GM18520 (cell line): ENCODE data around the gene ZNF35.
"Not testable (repeated sequence)": the region's sequence is repeated elsewhere in the genome, so short reads cannot be mapped to it uniquely, and the experiment has no call there.

ENCODE experiments used
- ATAC-seq: cut with Tn5 transposase; IDR thresholded peaks from one replicate; pipeline ENCODE4 v1.9.1; 2021; ENCODE audit not compliant: unreplicated experiment

ZNF35 gene

DNA sequence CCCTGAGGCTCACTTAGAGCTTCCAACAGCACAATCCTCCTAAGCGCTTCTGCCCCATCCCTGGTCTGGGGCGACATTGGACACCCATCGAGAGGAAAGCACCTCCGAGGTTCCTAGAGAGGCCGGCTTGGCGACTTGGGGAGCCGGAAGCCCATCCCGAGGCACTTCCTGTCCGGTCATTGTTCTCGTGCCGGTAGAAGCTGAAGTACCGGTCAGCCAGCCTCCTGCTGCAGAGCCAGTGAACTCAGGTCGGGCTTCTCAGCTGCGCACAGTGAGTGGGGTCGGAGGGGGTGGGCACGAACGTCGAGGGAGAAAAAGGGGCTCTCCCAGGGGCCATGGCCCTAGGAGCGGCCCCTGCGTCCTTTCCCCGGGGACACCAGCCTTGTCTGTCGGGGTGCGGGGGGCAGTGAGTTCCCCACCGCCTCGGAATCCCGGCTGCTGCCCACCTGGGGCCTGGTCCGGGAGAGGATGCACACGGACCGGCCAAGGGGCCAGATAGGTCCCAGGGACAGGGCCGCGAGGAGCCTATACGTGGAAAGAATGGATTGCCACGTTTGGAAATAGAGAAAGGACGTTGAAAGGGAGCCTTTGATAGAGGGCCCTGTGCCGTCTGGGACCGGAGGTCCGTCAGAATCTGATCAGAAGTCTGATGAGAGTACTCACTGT lies at the start of gene ZNF35:
ZNF35 (plus strand) TSS at position 169 of the 666 bp plus-strand sequence. CDS start 2,336 bp downstream, outside the sequence.
- ATAC-seq, result peak; percentile 84

DNA sequence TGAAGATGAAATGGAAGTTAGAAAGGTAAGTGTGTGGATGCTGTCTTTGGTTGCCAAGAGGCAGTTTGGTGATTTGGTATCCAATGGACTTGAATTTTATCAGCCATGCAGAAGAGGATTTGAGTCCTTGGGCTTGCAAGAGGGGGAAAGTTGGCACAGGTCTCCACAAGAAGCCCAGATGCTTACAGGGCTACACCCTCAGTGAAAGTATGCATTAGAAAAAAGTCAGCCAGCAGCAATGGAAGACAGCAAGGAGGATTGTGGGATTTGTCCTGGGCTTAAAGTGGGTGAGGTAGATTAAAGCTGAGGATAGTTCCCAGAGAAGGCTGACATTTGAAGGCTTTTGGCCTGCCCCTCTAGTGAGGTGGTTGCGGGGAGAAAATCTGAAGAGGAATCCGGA lies 46.8 kb upstream of the ZNF35 start:
- no peak for ATAC-seq

DNA sequence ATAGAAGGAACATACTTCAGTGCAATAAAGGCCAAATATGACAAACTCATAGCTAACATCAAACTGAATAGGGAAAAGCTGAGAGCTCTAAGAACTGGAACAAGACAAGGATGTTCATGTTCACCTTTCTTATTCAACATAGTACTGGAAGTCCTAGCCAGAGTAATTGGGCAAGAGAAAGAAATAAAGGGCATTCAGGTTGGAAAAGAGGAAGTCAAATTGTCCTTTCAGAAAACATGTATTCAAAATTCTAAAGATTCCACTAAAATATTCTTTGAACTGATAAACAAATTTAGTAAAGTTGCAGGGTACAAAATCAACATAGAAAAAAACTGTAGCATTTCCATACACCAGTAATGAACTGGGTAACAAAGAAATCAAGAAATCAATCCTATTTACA lies 35.9 kb upstream of the ZNF35 start:
- no peak for ATAC-seq

DNA sequence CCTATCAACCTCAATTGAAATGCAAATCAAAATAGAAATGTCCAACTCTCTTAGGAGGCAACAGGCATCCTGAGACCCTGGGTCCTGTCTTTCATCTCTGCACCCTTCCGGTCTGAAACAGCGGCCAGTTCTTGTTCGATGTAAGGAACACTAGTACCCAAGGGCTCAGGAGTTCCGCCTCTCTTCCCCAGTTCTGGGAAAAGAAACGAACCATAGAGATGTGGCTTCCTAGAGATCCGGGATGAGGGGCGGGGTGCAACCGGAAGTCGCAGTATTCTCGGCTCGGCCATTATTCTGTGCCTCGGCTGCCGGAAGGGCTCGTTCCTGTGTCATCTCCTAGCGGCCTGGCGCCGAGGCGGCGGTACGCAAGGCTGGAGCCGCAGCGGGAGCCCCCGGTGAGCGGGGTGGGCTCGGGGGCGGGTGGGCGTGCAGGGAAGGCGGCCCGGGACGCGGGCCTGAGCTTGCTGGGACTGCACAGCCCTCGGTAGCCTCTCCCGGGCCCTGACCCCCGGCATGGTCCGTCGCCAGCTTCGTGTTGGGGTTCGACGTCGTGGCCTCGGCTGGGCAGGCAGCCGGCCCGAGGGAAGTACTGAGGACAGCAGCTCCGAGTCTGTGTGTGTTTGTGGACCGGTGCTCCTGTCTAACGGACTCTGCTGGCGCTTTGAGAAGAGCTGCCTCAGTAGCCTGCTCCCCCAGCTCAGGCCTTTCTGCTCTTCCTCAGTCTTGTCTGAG lies 23.6 kb upstream of the ZNF35 start, which contains the start of gene ZNF197:
ZNF197 (plus strand) TSS at position 288 of the 732 bp plus-strand sequence. CDS start 4,119 bp downstream, outside the sequence.
- peak; percentile 78 for ATAC-seq

DNA sequence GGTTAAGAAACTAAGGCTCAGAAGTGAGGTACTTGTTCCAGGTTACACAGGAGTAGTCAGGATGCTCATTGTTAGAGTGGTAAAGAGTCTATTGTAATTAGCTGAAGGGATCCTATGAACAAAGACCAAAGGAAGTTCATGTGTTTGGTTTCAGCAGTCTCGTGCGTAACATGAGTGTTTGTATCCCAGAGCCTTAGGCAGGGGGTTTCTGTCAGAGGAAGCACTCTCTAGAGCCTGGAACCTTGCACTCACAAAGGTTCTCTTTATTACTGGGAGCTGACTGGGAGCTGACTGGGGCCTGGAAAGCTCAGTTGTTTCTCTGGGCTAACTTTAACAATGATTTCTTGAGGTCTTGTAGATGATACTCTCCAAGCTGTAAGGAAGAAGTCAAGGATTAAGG lies 19.8 kb upstream of the ZNF35 start:
- ATAC-seq, result no peak

DNA sequence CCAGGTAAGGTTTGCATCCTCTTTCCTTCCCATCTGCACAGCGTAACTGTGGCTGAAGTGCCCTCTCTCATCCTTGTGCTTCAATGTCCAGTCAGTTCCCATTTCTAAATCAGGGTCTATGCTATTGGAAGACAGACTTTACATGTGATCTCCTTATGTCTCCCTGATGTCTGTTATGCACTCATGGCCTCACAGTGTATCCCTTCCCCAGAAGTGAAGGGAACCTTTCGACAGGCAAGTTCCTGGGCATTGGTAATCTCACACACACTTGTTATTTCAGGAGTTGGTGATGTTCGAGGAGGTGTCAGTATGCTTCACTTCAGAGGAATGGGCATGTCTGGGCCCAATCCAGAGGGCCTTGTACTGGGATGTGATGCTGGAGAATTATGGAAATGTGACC lies 16.3 kb upstream of the ZNF35 start:
- no peak for ATAC-seq

DNA sequence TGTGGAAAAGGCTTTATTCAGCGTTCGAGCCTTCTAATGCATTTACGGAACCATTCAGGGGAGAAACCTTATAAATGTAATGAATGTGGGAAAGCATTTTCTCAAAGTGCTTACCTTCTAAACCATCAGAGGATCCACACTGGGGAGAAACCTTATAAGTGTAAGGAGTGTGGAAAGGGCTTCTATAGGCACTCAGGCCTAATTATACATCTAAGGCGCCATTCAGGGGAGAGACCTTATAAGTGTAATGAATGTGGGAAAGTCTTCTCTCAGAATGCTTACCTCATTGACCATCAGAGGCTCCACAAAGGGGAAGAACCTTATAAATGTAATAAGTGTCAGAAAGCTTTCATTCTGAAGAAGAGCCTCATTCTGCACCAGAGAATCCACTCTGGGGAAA lies 6.2 kb upstream of the ZNF35 start:
- no peak for ATAC-seq

DNA sequence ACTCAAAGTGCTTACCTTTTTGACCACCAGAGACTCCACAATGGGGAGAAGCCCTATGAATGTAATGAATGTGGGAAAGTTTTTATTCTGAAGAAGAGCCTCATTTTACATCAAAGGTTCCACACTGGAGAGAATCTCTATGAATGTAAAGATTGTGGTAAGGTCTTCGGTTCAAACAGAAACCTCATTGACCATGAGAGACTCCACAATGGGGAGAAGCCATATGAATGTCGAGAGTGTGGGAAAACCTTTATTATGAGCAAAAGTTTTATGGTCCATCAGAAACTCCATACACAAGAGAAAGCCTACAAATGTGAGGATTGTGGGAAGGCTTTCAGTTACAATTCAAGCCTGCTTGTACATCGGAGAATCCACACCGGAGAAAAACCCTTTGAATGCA lies 5.5 kb upstream of the ZNF35 start:
- no peak for ATAC-seq

DNA sequence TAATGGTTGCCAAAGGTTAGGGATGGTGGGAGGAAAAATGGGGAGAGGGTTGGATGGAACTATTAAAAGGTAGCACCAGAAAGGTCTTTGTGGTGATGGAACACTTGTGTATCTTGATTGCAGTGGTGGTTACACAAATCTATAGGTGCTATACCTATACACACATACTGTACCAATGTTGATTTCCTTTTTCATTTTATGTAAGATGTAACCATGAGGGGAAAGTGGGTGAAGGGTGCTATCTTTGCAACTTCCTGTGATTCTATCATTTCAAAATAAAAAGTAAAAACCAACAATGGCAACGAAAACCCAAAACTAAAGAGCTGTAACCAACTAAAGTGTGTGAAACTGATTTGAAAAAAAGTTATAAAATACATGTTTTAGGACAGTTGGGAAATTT lies 761 bp upstream of the ZNF35 start:
- ATAC-seq, result no peak

DNA sequence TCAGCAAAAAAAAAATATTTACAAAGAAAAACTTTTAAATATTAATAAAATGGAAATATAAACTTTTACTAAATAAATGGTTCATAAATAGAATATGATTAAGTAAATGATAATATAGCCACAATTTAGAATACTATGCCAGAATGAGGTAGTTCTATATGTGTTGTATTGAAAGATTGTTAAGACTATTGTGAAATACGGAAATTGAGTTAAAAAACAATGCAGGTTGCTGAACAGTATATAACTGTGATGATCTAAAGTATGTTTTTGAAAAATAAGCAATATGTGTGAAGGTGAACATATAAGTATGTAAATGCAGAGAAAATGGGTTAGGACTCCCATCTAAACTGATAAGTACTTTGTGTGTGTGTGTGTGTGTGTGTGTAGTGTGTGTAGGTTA lies 1.2 kb downstream of the ZNF35 start:
- ATAC-seq, result no peak

DNA sequence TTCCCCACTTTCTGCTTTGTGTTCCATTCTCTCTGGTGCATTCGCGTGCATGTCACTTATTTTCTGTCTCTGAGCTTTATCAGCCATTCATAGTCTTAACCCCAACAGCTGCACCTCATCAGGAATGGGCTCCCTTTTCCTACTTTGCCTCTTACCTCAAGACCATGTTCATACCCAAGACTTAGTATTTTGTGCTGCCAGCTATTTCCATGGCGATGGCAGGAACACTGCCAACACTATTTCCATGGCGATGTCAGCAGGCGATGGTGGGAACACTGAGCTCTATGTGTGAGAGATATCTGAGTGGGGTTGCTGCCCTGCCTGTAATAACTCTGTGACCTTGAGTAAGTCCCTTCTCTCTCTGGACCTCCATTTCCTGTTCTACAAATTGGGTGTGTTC lies 5.5 kb downstream of the ZNF35 start:
- ATAC-seq, result no peak

DNA sequence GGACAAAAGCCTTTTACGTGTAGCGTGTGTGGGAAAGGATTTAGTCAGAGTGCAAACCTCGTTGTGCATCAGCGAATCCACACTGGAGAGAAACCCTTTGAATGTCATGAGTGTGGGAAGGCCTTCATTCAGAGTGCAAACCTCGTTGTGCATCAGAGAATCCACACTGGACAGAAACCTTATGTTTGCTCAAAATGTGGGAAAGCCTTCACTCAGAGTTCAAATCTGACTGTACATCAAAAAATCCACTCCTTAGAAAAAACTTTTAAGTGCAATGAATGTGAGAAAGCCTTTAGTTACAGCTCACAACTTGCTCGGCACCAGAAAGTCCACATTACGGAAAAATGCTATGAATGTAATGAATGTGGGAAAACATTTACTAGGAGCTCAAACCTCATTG lies 10.5 kb downstream of the ZNF35 start:
- ATAC-seq, result no peak

DNA sequence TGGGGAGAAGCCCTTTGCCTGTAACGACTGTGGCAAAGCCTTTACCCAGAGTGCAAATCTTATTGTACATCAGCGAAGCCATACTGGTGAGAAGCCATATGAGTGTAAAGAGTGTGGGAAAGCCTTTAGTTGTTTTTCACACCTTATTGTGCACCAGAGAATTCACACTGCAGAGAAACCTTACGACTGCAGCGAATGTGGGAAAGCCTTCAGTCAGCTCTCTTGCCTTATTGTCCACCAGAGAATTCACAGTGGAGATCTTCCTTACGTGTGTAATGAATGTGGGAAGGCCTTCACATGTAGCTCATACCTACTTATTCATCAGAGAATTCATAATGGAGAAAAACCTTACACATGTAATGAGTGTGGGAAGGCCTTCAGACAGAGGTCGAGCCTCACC lies 10.9 kb downstream of the ZNF35 start:
- no peak for ATAC-seq

DNA sequence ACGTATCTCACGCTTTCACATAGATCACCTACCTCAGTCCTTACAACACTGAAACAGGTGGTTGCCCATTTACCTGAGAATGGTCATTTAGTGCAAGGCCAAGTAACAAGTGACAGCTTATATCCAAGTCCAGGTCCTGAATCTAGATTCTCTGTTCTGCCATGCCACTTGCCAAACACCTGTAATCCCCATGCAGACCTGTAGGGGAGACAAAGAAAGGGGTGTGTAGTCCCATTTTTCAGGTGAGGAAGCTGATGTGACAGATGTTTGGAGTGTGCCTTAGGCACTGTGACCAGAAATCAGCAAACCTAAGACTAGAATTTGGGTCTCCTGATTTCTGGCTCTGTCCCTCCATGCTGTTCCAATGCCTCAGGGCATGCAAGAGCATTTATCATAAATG lies 12.7 kb downstream of the ZNF35 start:
- no peak for ATAC-seq

DNA sequence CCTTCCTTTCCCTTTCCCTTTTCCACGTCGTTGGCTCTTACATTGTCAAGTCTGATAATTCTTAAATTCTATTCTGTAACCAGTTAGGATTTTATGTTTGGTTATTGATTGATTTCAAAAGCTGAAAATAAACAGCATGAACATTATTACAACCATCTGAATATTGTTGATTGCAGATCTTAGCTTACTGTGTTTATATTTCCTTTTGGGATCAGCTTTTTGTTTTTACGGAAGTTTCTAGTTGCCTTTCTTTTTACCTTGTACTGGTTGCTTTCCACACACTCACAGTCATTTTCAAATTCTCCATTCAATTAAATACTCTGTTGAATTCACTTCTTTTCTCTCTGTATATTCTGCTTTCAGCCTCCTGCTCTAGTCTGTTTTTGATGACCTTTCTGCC lies 16.6 kb downstream of the ZNF35 start:
- ATAC-seq, result no peak

DNA sequence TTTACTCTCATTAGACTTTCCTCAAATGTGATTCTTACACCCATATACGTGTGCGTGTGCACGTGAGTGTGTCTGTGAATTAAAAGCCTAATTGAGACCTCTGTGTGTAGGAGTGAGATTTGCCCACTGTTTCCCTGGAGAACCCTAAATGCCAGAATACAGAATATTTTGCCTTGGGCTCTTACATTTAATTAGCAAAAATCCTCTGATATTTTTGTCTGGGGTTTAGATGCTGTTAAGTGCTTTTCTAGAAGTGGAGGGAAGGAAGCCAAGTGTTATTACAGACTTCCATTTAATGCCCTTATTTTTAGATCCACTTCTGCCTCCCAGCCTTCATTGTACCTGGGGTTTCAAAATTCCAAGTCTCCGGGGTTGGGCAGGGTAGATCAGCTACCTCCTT lies 17.8 kb downstream of the ZNF35 start:
- ATAC-seq, result no peak

DNA sequence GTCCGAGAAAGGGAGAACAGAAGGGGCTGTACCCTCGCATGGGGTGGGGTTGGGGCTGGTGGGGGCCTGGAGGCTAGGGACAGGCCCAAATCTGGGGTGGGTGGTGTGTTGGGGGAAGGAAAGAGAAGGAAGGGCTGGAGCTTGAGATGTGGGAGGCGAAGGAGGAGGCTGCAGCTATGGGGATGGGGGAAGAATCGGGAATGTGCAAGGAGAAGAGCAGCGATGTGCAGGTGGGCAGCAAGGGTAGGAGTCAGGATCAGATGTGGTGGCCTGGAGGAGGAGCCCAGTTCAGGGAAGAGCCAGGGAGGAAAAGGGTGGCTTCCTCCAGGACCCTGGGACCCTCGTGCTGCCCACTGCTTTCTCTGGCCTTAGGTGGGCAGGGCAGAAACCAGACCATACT lies 21.2 kb downstream of the ZNF35 start:
- ATAC-seq, result no peak

DNA sequence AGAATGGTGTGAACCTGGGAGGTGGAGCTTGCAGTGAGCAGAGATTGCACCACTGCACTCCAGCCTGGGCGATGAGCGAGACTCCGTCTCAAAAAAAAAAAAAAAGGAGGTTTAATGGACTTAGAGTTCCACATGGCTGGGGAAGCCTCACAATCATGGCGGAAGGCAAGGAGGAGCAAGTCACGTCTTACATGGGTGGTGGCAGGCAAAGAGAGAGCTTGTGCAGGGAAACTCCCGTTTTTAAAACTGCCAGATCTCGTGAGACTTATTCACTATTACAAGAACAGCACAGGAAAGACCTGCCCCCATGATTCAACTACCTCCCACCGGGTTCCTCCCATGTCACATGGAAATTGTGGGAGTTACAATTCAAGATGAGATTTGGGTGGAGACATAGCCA lies 24.9 kb downstream of the ZNF35 start:
- ATAC-seq, result not testable (repeated sequence)

DNA sequence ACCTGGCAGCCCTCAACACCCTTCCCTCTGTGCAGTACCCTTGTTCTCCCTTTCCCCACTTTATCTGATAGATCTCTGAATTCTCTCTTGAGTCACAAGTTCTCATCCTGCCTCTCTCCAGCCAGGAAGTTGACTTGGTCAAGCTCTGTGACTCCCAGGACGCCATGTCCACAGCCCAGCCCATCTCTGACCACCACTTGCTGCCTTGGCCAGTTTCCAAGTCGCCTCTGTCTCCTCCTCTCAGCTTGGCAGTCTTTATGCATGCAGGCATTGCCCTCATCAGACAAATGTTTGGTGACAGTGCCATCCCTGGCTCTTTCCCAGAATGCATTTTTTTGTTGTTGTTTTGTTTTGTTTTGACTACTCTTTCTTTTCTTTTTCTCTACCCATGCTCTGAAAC lies 25.7 kb downstream of the ZNF35 start:
- ATAC-seq, result no peak

DNA sequence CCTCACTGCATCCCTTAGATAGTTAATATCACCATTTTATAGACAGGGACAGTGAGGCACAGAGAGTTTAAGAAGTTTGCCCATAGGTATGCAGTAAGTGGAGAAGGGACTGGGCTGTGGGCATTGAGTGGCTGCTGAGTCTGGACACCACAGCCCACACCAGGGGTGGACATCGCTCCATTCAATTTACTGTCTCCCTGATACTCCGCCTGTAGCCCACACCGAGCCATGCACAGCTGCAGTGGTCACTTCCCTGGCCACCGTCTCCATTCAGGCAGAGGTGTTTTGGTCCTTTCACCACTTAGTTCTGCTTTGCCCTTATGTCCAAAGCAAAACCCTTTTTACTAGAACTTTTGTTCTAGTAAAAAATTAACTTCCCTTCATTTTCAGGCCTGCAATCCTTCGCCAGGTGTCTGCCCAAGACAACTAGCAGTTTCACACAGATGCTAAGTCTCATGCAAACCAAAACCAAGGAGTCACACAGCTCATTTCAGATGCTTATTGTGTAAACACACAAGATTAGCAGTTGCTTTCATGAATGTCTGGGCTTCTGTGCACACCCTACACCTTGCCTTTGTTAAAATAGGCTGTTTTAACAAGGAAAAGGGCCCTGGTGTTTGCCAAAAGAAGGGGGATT lies 30.1 kb downstream of the ZNF35 start:
- no peak for ATAC-seq

DNA sequence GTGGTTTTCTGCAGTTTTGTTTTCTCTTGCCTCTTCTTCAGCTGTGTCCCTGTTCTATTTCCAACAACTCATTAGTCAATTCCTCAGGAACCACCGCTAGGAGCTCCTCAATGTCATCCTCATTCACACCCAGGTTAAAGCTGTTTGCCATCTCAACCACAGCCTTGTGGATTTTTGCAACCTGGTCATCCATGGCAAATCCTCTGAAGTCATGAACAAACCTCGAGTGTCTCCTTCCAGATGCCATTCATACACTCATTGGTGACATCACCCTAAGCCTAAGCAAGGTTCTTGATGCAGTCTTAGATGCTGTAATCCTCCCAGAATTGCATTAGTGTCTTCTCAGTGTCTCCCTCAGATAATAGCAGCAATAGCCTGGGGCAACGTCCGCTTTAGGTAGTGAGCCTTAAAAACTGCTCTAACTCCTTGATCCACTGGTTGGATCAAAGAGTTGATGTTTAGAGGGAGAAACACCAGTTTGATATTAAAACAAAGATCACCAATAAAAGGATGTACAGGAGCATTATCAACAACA lies 32.5 kb downstream of the ZNF35 start:
- no peak for ATAC-seq
